HFFc6 (cell line): ENCODE results near the gene RBM47. TPM values are rescaled to one million over a fixed set of nuclear protein-coding genes. Genes with fewer than 3 reads are reported as not detected.

Experiments used
- DNase-seq: peaks from one replicate; pipeline ENCODE4 v3.0.0-alpha.2; 2018
- H3K27ac Mint-ChIP-seq: 2 replicates; pipeline ENCODE4 v1.8.0; 2020; ENCODE audit warnings: mild to moderate bottlenecking, mixed read lengths
- H3K27me3 Mint-ChIP-seq: 2 replicates; pipeline ENCODE4 v1.8.0; 2021; ENCODE audit warnings: mild to moderate bottlenecking, moderate library complexity, mixed read lengths; ENCODE audit not compliant: insufficient read depth
- H3K36me3 Mint-ChIP-seq: 2 replicates; pipeline ENCODE4 v1.8.0; 2021; ENCODE audit warnings: low read depth, mixed read lengths
- H3K4me1 Mint-ChIP-seq: 2 replicates; pipeline ENCODE4 v1.8.0; 2020; ENCODE audit warnings: low read depth, mixed read lengths
- H3K4me3 Mint-ChIP-seq: 2 replicates; pipeline ENCODE4 v1.8.0; 2020; ENCODE audit warnings: mild to moderate bottlenecking, moderate library complexity, mixed read lengths
- H3K9me3 Mint-ChIP-seq: 2 replicates; pipeline ENCODE4 v1.8.0; 2020; ENCODE audit warnings: mild to moderate bottlenecking, mixed read lengths
- long read RNA-seq: library from polyadenylated mRNA; unstranded; transcript quantifications from one replicate; pipeline ENCODE4 v2.0.0, GENCODE V29; 2019
- total RNA-seq, 6 experiments: library from RNA; stranded (reverse); fragmentation: NEBNext Ultra II Directional; extraction: Animal tissue kit (Norgen Biotek cat#: 25700); gene quantifications; 2 replicates in 1 of 6; 3 replicates in 5 of 6; pipeline ENCODE4 v1.2.3, GENCODE V29; 2021
- TF ChIP-seq, protein P1 (sequence below): fragments of 200-600 bp; sonication (generic); IDR thresholded peaks from 2 replicates; pipeline ENCODE4 v1.5.0; 2021; ENCODE audit warnings: antibody characterized with exemption, mild to moderate bottlenecking

RBM47 gene
- 1 to 10 TPM in 5 of 6 experiments, under 1 TPM in 1; 0.95 to 1.5 (median 1.4) TPM for total RNA-seq
- long read RNA-seq = 0 reads

DNA sequence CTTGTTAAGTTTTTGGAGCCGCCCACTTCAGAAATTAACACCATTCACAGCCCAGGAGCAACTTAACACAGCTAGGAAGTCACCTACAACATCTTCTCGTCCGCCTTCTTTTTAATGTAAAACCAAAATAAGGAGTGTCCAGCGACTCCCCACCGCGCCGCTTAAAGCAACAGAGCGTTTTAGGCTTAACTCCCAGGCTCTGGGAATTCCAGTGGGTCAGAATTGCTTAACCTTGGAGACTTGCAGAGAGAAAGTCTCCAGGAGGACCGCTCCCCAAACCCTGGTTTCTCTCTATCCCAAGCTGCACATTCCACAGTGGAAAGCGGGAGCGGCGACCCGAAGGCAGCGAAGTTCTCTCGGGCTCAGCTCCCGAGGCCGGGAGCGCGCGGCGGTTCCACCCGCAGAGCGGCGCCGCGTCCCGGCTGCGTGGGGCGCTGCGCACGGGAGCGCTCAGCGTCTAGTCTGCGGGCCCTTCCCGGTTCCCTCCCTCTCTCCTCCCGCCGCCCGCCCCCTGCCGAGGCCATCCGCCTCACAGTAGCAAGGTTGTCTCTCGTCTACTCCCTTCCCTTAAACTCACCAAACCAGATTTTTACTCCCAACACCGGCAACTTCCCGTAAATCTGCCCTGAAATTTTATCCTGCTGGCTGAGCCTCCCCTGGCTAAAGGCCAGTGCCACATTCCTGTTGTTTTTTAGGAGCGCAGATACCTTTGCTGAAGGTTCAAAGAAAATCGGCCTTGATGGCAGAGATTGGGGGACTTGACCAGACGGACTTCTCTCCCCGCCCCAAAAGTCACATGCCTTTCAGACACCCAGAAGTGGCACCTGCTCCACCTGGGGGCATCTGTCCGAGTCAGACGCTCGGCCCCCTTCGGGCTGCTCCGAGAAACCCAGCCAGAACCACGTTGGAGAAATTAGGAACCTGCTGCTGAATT is at the start of gene RBM47:
Gene RBM47, minus strand, starts transcription at position 464 of the 934 bp plus-strand sequence. CDS start 190,971 bp downstream, outside the sequence.
- Mint-ChIP-seq H3K27me3 (peaks cover 1% of the 10 kb centered on the region; the same call in 1 of the 2 replicates), H3K27ac (peak within 1 kb of the TSS; percentile 64), H3K9me3 (no peaks in the 10 kb centered on the region), H3K4me1 (peaks cover 46% of the 10 kb centered on the region), H3K4me3 (peak within 1 kb of the TSS; percentile 94), H3K36me3 (no peaks in the 10 kb centered on the region)
- DNase-seq = peak; percentile 13
- TF ChIP-seq, protein P1, sequence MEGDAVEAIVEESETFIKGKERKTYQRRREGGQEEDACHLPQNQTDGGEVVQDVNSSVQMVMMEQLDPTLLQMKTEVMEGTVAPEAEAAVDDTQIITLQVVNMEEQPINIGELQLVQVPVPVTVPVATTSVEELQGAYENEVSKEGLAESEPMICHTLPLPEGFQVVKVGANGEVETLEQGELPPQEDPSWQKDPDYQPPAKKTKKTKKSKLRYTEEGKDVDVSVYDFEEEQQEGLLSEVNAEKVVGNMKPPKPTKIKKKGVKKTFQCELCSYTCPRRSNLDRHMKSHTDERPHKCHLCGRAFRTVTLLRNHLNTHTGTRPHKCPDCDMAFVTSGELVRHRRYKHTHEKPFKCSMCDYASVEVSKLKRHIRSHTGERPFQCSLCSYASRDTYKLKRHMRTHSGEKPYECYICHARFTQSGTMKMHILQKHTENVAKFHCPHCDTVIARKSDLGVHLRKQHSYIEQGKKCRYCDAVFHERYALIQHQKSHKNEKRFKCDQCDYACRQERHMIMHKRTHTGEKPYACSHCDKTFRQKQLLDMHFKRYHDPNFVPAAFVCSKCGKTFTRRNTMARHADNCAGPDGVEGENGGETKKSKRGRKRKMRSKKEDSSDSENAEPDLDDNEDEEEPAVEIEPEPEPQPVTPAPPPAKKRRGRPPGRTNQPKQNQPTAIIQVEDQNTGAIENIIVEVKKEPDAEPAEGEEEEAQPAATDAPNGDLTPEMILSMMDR = peak; percentile 47; the same call in 1 of the 2 replicates

DNA sequence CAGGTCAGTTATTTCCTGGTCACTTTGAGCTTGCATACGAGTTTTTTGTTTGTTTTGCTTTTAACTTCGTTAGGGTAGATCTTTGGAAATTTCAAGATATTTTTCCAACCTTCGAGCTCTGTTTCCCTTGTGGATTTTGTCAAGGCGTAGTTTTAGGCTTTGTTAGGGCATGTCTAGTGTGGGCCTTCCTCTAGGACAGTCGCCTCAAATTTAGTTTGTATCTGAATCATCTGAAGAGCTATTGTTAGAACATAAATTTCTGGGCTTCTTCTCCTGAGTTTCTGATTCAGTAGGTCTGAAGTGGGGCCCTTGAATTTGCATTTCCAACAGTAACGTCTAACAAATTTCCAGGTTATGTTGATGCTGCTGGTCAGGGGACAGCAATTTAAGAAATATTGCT is 48.8 kb upstream of the RBM47 start:
- Mint-ChIP-seq H3K4me1 (peaks cover 22% of the 10 kb centered on the region), H3K36me3 (no peaks in the 10 kb centered on the region), H3K27ac (no peak overlapping the region; the same call in 1 of the 2 replicates), H3K27me3 (peaks cover 2% of the 10 kb centered on the region), H3K4me3 (no peak overlapping the region), H3K9me3 (no peaks in the 10 kb centered on the region)
- TF ChIP-seq, protein P1 = no peak
- no peak for DNase-seq

DNA sequence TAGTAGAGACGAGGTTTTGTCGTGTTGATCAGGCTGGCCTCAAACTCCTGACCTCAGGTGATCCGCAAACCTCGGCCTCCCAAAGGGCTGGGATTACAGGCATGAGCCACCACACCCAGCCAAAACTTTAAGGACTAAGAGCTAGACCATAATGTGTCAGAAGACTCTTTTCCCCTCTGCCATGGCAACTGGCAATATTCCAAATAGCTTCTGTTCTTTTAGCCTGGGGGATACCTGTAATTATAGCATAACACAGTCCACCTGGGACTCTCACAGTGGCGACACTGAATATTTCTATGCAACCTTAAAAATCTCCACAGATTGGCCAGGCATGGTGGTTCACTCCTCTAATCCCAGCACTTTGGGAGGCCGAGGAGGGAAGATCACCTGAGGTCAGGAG is 45.5 kb upstream of the RBM47 start:
- Mint-ChIP-seq H3K4me3 (no peak overlapping the region), H3K27me3 (no peaks in the 10 kb centered on the region; the same call in 1 of the 2 replicates), H3K36me3 (peaks cover 4% of the 10 kb centered on the region), H3K27ac (no peak overlapping the region), H3K4me1 (peaks cover 34% of the 10 kb centered on the region), H3K9me3 (no peaks in the 10 kb centered on the region)
- TF ChIP-seq, protein P1 = no peak
- DNase-seq = no peak

DNA sequence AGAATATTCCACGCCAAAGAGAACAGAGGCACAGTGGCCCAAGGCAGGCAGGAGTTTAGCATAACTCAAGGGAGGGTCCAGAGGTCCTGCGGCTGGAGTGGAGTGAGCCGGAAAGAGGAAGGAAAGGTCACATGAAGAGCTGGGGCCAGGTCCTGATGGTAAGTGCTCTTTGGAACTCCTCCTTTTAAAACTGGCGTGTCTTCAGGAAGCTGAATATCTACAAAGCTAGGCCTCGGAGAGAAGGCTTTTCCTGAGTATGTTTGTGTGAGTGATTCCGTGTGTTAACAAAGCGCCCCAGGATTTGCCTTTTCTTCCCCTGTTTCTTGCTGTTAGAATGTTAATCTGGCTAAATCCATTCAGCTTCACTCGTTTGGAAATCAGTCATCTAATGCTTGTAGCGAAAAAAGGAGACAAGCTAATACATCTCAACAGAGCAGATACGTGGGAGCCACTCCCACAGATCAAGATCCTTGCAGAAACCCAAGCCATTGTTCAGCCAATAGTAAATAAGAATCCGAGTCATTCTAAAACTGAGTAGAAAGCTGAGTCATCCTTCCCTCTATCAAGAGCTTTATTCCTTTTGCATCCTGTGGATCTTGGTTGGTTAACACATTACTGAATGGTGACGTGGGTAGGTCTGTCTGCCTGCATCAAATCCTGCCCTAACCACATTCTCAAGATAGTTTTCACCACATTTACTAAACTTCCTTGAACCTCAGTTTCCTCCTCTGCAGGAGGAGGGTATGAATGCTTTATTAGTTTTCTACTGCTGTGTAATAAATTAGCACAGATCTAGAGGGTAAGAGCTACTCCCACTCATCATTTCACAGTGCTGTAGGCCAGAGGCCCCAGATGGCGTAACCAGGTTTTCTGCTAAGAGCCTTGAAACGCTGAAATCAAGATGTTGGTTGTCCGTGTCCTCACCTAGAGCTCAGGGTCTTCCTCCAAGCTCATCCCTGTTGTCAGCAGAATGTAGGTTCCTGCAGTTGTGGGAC is 43.2 kb upstream of the RBM47 start:
- TF ChIP-seq, protein P1 = no peak
- Mint-ChIP-seq H3K27ac (peak overlapping the region; percentile 95), H3K4me1 (peaks cover 32% of the 10 kb centered on the region), H3K36me3 (peaks cover 4% of the 10 kb centered on the region), H3K9me3 (no peaks in the 10 kb centered on the region), H3K27me3 (no peaks in the 10 kb centered on the region; the same call in 1 of the 2 replicates), H3K4me3 (peak overlapping the region; percentile 17; the same call in 1 of the 2 replicates)
- DNase-seq = peak; percentile 94

DNA sequence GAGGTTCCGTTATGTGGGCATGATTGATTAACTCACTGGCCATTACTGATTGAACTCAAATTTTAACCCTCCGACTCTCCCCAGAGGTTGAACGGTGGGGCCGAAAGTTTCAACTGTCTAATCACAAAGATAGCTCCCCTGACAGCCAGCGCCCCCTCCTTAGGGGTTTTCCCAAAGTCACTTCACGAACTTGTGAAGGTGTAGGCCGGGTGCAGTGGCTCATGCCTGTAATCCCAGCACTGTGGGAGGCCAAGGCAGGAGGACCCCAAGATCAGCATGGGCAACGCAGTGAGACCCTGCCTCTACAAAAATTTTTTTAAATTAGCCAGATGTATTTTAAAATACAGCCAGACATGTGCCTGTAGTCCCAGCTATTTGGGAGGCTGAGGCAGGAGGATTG is 39.8 kb upstream of the RBM47 start:
- DNase-seq = no peak
- no peaks in the 10 kb centered on the region; the same call in none of the 2 replicates for H3K27me3 Mint-ChIP-seq
- peaks cover 32% of the 10 kb centered on the region for H3K4me1 Mint-ChIP-seq
- H3K27ac Mint-ChIP-seq = no peak overlapping the region
- no peak overlapping the region for H3K4me3 Mint-ChIP-seq
- TF ChIP-seq, protein P1 = no peak
- H3K36me3 Mint-ChIP-seq = peaks cover 4% of the 10 kb centered on the region
- no peaks in the 10 kb centered on the region for H3K9me3 Mint-ChIP-seq
